HG03575 (cell line): Measurements from ENCODE around the gene GET4.

Experiments used
- ATAC-seq: cut with Tn5 transposase; IDR thresholded peaks from one replicate; pipeline ENCODE4 v1.9.1; 2021; ENCODE audit not compliant: unreplicated experiment, insufficient number of reproducible peaks, low FRiP score; ENCODE audit errors: extremely low read depth

Gene GET4

GRCh38 chr7:894164-894867, 18.0 kb downstream of the GET4 start:
- ATAC-seq = no peak

GRCh38 chr7:894927-895450, 18.6 kb downstream of the GET4 start:
- ATAC-seq = no peak

- ATAC-seq = no peak
Observed at GRCh38 chr7:895451-896052, 19.2 kb downstream of the GET4 start.

GRCh38 chr7:896346-897075, 20.2 kb downstream of the GET4 start:
- ATAC-seq = no peak

GRCh38 chr7:897086-897485, 20.7 kb downstream of the GET4 start:
- ATAC-seq = no peak

- ATAC-seq = no peak
Observed at GRCh38 chr7:897771-898376, 21.5 kb downstream of the GET4 start.

GRCh38 chr7:898460-898854, 22.1 kb downstream of the GET4 start:
- no peak for ATAC-seq

GRCh38 chr7:898855-899681, 22.7 kb downstream of the GET4 start:
- ATAC-seq = no peak

- ATAC-seq = no peak
Observed at GRCh38 chr7:899806-900205, 23.5 kb downstream of the GET4 start.

GRCh38 chr7:900331-901040, 24.1 kb downstream of the GET4 start:
- no peak for ATAC-seq

GRCh38 chr7:901041-901387, 24.7 kb downstream of the GET4 start:
- no peak for ATAC-seq

GRCh38 chr7:901388-902154, 25.2 kb downstream of the GET4 start:
- no peak for ATAC-seq

GRCh38 chr7:902996-903395, 26.6 kb downstream of the GET4 start:
- no peak for ATAC-seq

GRCh38 chr7:903921-904755, 27.8 kb downstream of the GET4 start:
- no peak for ATAC-seq

- no peak for ATAC-seq
Observed at GRCh38 chr7:904847-905246, 28.5 kb downstream of the GET4 start.

- ATAC-seq = no peak
Observed at GRCh38 chr7:906776-907157, 30.4 kb downstream of the GET4 start.
